ENCODE results near the gene SCO2.
A peak's percentile ranks its signal among the peaks of the same experiment; 100 is the strongest.
"Not testable (repeated sequence)": the region's sequence is repeated elsewhere in the genome, so short reads cannot be mapped to it uniquely, and the experiment has no call there.

SCO2 gene

GRCh38 chr22:50548040-50548920, 22.9 kb upstream of the SCO2 start:
- Histone ChIP-seq H3K4me1 (ENCODE audit: control insufficient read depth, insufficient read depth, low read length) (peaks cover 8% of the 10 kb centered on the region), H3K27me3 (ENCODE audit: control insufficient read depth, insufficient read depth, low read length) (peaks cover 78% of the 10 kb centered on the region), H3K9me3 (replicated peaks; ENCODE audit: low read length) (no peaks in the 10 kb centered on the region), H3K36me3 (ENCODE audit: insufficient read depth, low read length) (no peaks in the 10 kb centered on the region), H3K9ac (ENCODE audit: low read depth, low read length) (no peak overlapping the region), H3K4me3 (ENCODE audit: low read length) (no peak overlapping the region), H3K4me2 (ENCODE audit: low read length) (no peak overlapping the region)

GRCh38 chr22:50547263-50547985, 22.0 kb upstream of the SCO2 start:
- Histone ChIP-seq H3K9me3 (replicated peaks; ENCODE audit: low read length) (no peaks in the 10 kb centered on the region), H3K9ac (ENCODE audit: low read depth, low read length) (no peak overlapping the region), H3K4me2 (ENCODE audit: low read length) (no peak overlapping the region), H3K4me3 (ENCODE audit: low read length) (no peak overlapping the region), H3K36me3 (ENCODE audit: insufficient read depth, low read length) (no peaks in the 10 kb centered on the region), H3K27me3 (ENCODE audit: control insufficient read depth, insufficient read depth, low read length) (peaks cover 73% of the 10 kb centered on the region), H3K4me1 (ENCODE audit: control insufficient read depth, insufficient read depth, low read length) (peaks cover 8% of the 10 kb centered on the region)

- H3K4me3 ChIP-seq (ENCODE audit: low read length) = no peak overlapping the region
- H3K9ac ChIP-seq (ENCODE audit: low read depth, low read length) = no peak overlapping the region
- no peaks in the 10 kb centered on the region for H3K36me3 ChIP-seq (ENCODE audit: insufficient read depth, low read length)
- H3K4me2 ChIP-seq (ENCODE audit: low read length) = no peak overlapping the region
- H3K4me1 ChIP-seq (ENCODE audit: control insufficient read depth, insufficient read depth, low read length) = peaks cover 14% of the 10 kb centered on the region
- H3K9me3 ChIP-seq (replicated peaks; ENCODE audit: low read length) = no peaks in the 10 kb centered on the region
- peaks cover 67% of the 10 kb centered on the region for H3K27me3 ChIP-seq (ENCODE audit: control insufficient read depth, insufficient read depth, low read length)
Measured at GRCh38 chr22:50546326-50547262, 21.2 kb upstream of the SCO2 start.

- H3K4me2 ChIP-seq (ENCODE audit: low read length) = no peak within 1 kb of the TSS
- H3K27me3 ChIP-seq (ENCODE audit: control insufficient read depth, insufficient read depth, low read length) = peaks cover 59% of the 10 kb centered on the region
- H3K9ac ChIP-seq (ENCODE audit: low read depth, low read length) = no peak within 1 kb of the TSS
- H3K36me3 ChIP-seq (ENCODE audit: insufficient read depth, low read length) = no peaks in the 10 kb centered on the region
- peaks cover 16% of the 10 kb centered on the region for H3K4me1 ChIP-seq (ENCODE audit: control insufficient read depth, insufficient read depth, low read length)
- H3K9me3 ChIP-seq (replicated peaks; ENCODE audit: low read length) = no peaks in the 10 kb centered on the region
- no peak within 1 kb of the TSS for H3K4me3 ChIP-seq (ENCODE audit: low read length)
Measured at GRCh38 chr22:50545522-50546325, 20.3 kb upstream of the SCO2 start, which contains the start of gene KLHDC7B. Gene KLHDC7B (plus strand): TSS chr22:50545899. CDS start chr22:50546244, 345 bp downstream.

GRCh38 chr22:50544746-50545253, 19.4 kb upstream of the SCO2 start:
- Histone ChIP-seq H3K36me3 (ENCODE audit: insufficient read depth, low read length) (no peaks in the 10 kb centered on the region), H3K4me3 (ENCODE audit: low read length) (no peak overlapping the region), H3K4me1 (ENCODE audit: control insufficient read depth, insufficient read depth, low read length) (peaks cover 22% of the 10 kb centered on the region), H3K9me3 (replicated peaks; ENCODE audit: low read length) (no peaks in the 10 kb centered on the region), H3K27me3 (ENCODE audit: control insufficient read depth, insufficient read depth, low read length) (peaks cover 54% of the 10 kb centered on the region), H3K4me2 (ENCODE audit: low read length) (peak overlapping the region; percentile 81), H3K9ac (ENCODE audit: low read depth, low read length) (peak overlapping the region; percentile 63)

- Histone ChIP-seq H3K36me3 (ENCODE audit: insufficient read depth, low read length) (no peaks in the 10 kb centered on the region), H3K9me3 (replicated peaks; ENCODE audit: low read length) (no peaks in the 10 kb centered on the region), H3K27me3 (ENCODE audit: control insufficient read depth, insufficient read depth, low read length) (peaks cover 50% of the 10 kb centered on the region), H3K9ac (ENCODE audit: low read depth, low read length) (peak overlapping the region; percentile 63), H3K4me3 (ENCODE audit: low read length) (peak overlapping the region; percentile 55), H3K4me1 (ENCODE audit: control insufficient read depth, insufficient read depth, low read length) (peaks cover 26% of the 10 kb centered on the region), H3K4me2 (ENCODE audit: low read length) (peak overlapping the region; percentile 81)
Measured at GRCh38 chr22:50544078-50544745, 18.8 kb upstream of the SCO2 start.

- Histone ChIP-seq H3K4me3 (ENCODE audit: low read length) (no peak overlapping the region), H3K4me2 (ENCODE audit: low read length) (no peak overlapping the region), H3K36me3 (ENCODE audit: insufficient read depth, low read length) (no peaks in the 10 kb centered on the region), H3K9me3 (replicated peaks; ENCODE audit: low read length) (no peaks in the 10 kb centered on the region), H3K4me1 (ENCODE audit: control insufficient read depth, insufficient read depth, low read length) (peaks cover 32% of the 10 kb centered on the region), H3K9ac (ENCODE audit: low read depth, low read length) (no peak overlapping the region), H3K27me3 (ENCODE audit: control insufficient read depth, insufficient read depth, low read length) (peaks cover 35% of the 10 kb centered on the region)
Measured at GRCh38 chr22:50542416-50542927, 17.1 kb upstream of the SCO2 start.

GRCh38 chr22:50541667-50542026, 16.2 kb upstream of the SCO2 start:
- H3K4me2 ChIP-seq (ENCODE audit: low read length) = not testable (repeated sequence)

GRCh38 chr22:50540381-50540780, 15.0 kb upstream of the SCO2 start:
- no peak overlapping the region for H3K4me3 ChIP-seq (ENCODE audit: low read length)
- H3K4me2 ChIP-seq (ENCODE audit: low read length) = no peak overlapping the region
- H3K9me3 ChIP-seq (replicated peaks; ENCODE audit: low read length) = no peaks in the 10 kb centered on the region
- peaks cover 14% of the 10 kb centered on the region for H3K27me3 ChIP-seq (ENCODE audit: control insufficient read depth, insufficient read depth, low read length)
- peaks cover 32% of the 10 kb centered on the region for H3K4me1 ChIP-seq (ENCODE audit: control insufficient read depth, insufficient read depth, low read length)
- no peaks in the 10 kb centered on the region for H3K36me3 ChIP-seq (ENCODE audit: insufficient read depth, low read length)
- no peak overlapping the region for H3K9ac ChIP-seq (ENCODE audit: low read depth, low read length)

More at GRCh38 chr22:50541667-50542026, 16.2 kb upstream of the SCO2 start:
- not testable (repeated sequence) for H3K9me3 ChIP-seq (replicated peaks; ENCODE audit: low read length); H3K4me3 ChIP-seq (ENCODE audit: low read length); H3K36me3 ChIP-seq (ENCODE audit: insufficient read depth, low read length); H3K9ac ChIP-seq (ENCODE audit: low read depth, low read length)
- Histone ChIP-seq H3K4me1 (ENCODE audit: control insufficient read depth, insufficient read depth, low read length) (peaks cover 32% of the 10 kb centered on the region), H3K27me3 (ENCODE audit: control insufficient read depth, insufficient read depth, low read length) (peaks cover 27% of the 10 kb centered on the region)

- no peak overlapping the region for H3K9ac ChIP-seq (ENCODE audit: low read depth, low read length)
- H3K27me3 ChIP-seq (ENCODE audit: control insufficient read depth, insufficient read depth, low read length) = peaks cover 2% of the 10 kb centered on the region
- H3K4me2 ChIP-seq (ENCODE audit: low read length) = no peak overlapping the region
- H3K4me1 ChIP-seq (ENCODE audit: control insufficient read depth, insufficient read depth, low read length) = peaks cover 27% of the 10 kb centered on the region
- no peaks in the 10 kb centered on the region for H3K9me3 ChIP-seq (replicated peaks; ENCODE audit: low read length)
- H3K36me3 ChIP-seq (ENCODE audit: insufficient read depth, low read length) = no peaks in the 10 kb centered on the region
- H3K4me3 ChIP-seq (ENCODE audit: low read length) = no peak overlapping the region
Measured at GRCh38 chr22:50537765-50538164, 12.4 kb upstream of the SCO2 start.

All from skeletal muscle satellite cell (primary cell).